Stimulated activated CD4-positive, alpha-beta T cell treated with anti-CD3 and anti-CD28 coated beads, TNF-alpha, amount 100 ng/mL, for 1 hour (primary cell): ENCODE measurements around the gene C1orf226.

ENCODE experiments used
- DNase-seq, 3 donors: peaks; one replicate each; pipeline ENCODE4 v3.0.0-alpha.2; 2020; ENCODE audit warnings: low read depth in 3 of 3, low spot score in 1 of 3

Gene C1orf226

GRCh38 chr1:162365284-162366020 is 16.1 kb upstream of the C1orf226 start:
- DNase-seq: no peak

- DNase-seq: no peak
Measured at GRCh38 chr1:162366149-162366548, 15.4 kb upstream of the C1orf226 start.

GRCh38 chr1:162366671-162367070 is 14.9 kb upstream of the C1orf226 start:
- DNase-seq: no peak

- DNase-seq: no peak
Measured at GRCh38 chr1:162367073-162367472, 14.5 kb upstream of the C1orf226 start.

- no peak for DNase-seq
Measured at GRCh38 chr1:162367772-162368171, 13.8 kb upstream of the C1orf226 start.

GRCh38 chr1:162368451-162368850 is 13.1 kb upstream of the C1orf226 start:
- no peak for DNase-seq

GRCh38 chr1:162369571-162369970 is 12.0 kb upstream of the C1orf226 start:
- no peak for DNase-seq

- no peak for DNase-seq
Measured at GRCh38 chr1:162370161-162370560, 11.4 kb upstream of the C1orf226 start.

GRCh38 chr1:162370721-162371120 is 10.8 kb upstream of the C1orf226 start:
- DNase-seq: no peak

- DNase-seq: no peak
Measured at GRCh38 chr1:162371611-162372010, 9.9 kb upstream of the C1orf226 start.

- DNase-seq: no peak
Measured at GRCh38 chr1:162372159-162373071, 9.1 kb upstream of the C1orf226 start.

GRCh38 chr1:162373072-162373427 is 8.5 kb upstream of the C1orf226 start:
- DNase-seq: no peak

- no peak for DNase-seq
Measured at GRCh38 chr1:162373541-162374260, 7.8 kb upstream of the C1orf226 start.

GRCh38 chr1:162374406-162374805 is 7.1 kb upstream of the C1orf226 start:
- DNase-seq: no peak

GRCh38 chr1:162375463-162375862 is 6.1 kb upstream of the C1orf226 start:
- DNase-seq: no peak

- no peak for DNase-seq
Measured at GRCh38 chr1:162376691-162377090, 4.8 kb upstream of the C1orf226 start, which contains the start of gene SPATA46. Gene SPATA46 (minus strand): TSS chr1:162376854. CDS start chr1:162376790, 64 bp downstream.

GRCh38 chr1:162380061-162380846 is 1.3 kb upstream of the C1orf226 start:
- no peak for DNase-seq

- no peak for DNase-seq
Measured at GRCh38 chr1:162381941-162382750, 618 bp downstream of the C1orf226 start.

- no peak for DNase-seq
Measured at GRCh38 chr1:162383091-162383490, 1.6 kb downstream of the C1orf226 start.

- no peak for DNase-seq
Measured at GRCh38 chr1:162383516-162383915, 2.0 kb downstream of the C1orf226 start.
